Lower leg skin (tissue), 3 donors: ENCODE results near the gene SEC24C.

Source experiments
- POLR2A ChIP-seq, 2 donors: fragments of 450-650 bp; IDR thresholded peaks; one replicate each; pipeline ENCODE4 v1.6.1; 2016 to 2017; ENCODE audit warnings: antibody characterized with exemption in 2 of 2, mild to moderate bottlenecking in 1 of 2, moderate library complexity in 1 of 2
- TF ChIP-seq, protein P1 (sequence below), 3 donors: fragments of 450-650 bp; IDR thresholded peaks; one replicate each; pipeline ENCODE4 v1.5.1; 2016; ENCODE audit warnings: antibody characterized with exemption in 3 of 3, mild to moderate bottlenecking in 3 of 3, moderate library complexity in 2 of 3

GRCh38 chr10:73810358-73810734 is 66.2 kb downstream of the SEC24C start:
- TF ChIP-seq, protein P1, sequence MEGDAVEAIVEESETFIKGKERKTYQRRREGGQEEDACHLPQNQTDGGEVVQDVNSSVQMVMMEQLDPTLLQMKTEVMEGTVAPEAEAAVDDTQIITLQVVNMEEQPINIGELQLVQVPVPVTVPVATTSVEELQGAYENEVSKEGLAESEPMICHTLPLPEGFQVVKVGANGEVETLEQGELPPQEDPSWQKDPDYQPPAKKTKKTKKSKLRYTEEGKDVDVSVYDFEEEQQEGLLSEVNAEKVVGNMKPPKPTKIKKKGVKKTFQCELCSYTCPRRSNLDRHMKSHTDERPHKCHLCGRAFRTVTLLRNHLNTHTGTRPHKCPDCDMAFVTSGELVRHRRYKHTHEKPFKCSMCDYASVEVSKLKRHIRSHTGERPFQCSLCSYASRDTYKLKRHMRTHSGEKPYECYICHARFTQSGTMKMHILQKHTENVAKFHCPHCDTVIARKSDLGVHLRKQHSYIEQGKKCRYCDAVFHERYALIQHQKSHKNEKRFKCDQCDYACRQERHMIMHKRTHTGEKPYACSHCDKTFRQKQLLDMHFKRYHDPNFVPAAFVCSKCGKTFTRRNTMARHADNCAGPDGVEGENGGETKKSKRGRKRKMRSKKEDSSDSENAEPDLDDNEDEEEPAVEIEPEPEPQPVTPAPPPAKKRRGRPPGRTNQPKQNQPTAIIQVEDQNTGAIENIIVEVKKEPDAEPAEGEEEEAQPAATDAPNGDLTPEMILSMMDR (IDR thresholded peaks at IDR 0.05): no peak
- TF ChIP-seq POLR2A (IDR thresholded peaks at IDR 0.05): no peak
